Uterus (tissue), 2 donors: ENCODE results near the gene ATP8B3.

Source experiments
- CTCF ChIP-seq, 4 experiments: fragments of 200-600 bp in 2 of 4; fragments of 450-650 bp in 2 of 4; sonication (generic) in 2 of 4; IDR thresholded peaks; one replicate each; pipeline ENCODE4 v1.5.1; 2016 to 2019; ENCODE audit warnings: antibody characterized with exemption in 4 of 4, mild to moderate bottlenecking in 2 of 4, moderate library complexity in 1 of 4
- POLR2A ChIP-seq, 2 donors: fragments of 450-650 bp; IDR thresholded peaks; one replicate each; pipeline ENCODE4 v1.6.1; 2016; ENCODE audit warnings: antibody characterized with exemption in 2 of 2, mild to moderate bottlenecking in 1 of 2, moderate library complexity in 1 of 2

GRCh38 chr19:1839658-1840540 lies 27.8 kb upstream of the ATP8B3 start:
- TF ChIP-seq CTCF (IDR thresholded peaks at IDR 0.05) (no peak), POLR2A (IDR thresholded peaks at IDR 0.05) (no peak)
